ENCODE data around the gene TWF2.
"Not testable (repeated sequence)": the region's sequence is repeated elsewhere in the genome, so short reads cannot be mapped to it uniquely, and the experiment has no call there.

DNA sequence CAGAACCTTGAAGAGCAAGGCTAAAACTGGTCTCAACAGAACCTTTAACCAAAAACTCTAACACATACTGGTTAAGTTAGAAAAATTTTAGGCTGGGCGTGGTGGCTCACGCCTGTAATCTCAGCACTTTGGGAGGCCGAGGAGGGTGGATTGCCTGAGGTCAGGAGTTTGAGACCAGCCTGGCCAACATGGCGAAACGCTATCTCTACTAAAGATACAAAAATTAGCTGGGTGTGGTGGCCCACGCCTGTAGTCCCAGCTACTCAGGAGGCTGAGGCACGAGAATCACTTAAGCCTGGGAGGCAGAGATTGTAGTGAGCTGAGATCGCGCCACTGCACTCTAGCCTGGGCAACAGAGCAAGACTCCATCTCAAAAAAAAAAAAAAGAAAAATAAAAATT, 33.2 kb upstream of the TWF2 start:
- TF ChIP-seq FOXM1 (IDR thresholded peaks at IDR 0.05; ENCODE audit: low read depth, low read length); EZH2 (IDR thresholded peaks at IDR 0.05; ENCODE audit: borderline replicate concordance, control insufficient read depth, low read depth, low read length); SP1 (IDR thresholded peaks at IDR 0.05; ENCODE audit: low read depth, low read length); RELA (IDR thresholded peaks at IDR 0.05; ENCODE audit: borderline replicate concordance, partially characterized antibody); ETV6 (conservative IDR thresholded peaks at IDR 0.05 in 1 of 2, IDR thresholded peaks at IDR 0.05 in 1 of 2; ENCODE audit: borderline replicate concordance in 1 of 2, low read depth in 1 of 2): not testable (repeated sequence)
- TF ChIP-seq, protein P1, sequence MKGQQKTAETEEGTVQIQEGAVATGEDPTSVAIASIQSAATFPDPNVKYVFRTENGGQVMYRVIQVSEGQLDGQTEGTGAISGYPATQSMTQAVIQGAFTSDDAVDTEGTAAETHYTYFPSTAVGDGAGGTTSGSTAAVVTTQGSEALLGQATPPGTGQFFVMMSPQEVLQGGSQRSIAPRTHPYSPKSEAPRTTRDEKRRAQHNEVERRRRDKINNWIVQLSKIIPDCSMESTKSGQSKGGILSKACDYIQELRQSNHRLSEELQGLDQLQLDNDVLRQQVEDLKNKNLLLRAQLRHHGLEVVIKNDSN (IDR thresholded peaks at IDR 0.05; ENCODE audit: borderline replicate concordance, extremely low read length, insufficient read depth, low read depth, low read length): not testable (repeated sequence)

All from GM12878 (cell line).